ENCODE measurements around the gene STYK1. TPM values are rescaled to one million over a fixed set of nuclear protein-coding genes. Genes with fewer than 3 reads are reported as not detected.

Gene STYK1
- total and polyA plus RNA-seq, 10 of the 15 experiments (the other 5 are each of a cell fraction or from before 2014, with no cell fraction given), result 0.62 to 1.2 (median 0.82) TPM; not detected in 1

DNA sequence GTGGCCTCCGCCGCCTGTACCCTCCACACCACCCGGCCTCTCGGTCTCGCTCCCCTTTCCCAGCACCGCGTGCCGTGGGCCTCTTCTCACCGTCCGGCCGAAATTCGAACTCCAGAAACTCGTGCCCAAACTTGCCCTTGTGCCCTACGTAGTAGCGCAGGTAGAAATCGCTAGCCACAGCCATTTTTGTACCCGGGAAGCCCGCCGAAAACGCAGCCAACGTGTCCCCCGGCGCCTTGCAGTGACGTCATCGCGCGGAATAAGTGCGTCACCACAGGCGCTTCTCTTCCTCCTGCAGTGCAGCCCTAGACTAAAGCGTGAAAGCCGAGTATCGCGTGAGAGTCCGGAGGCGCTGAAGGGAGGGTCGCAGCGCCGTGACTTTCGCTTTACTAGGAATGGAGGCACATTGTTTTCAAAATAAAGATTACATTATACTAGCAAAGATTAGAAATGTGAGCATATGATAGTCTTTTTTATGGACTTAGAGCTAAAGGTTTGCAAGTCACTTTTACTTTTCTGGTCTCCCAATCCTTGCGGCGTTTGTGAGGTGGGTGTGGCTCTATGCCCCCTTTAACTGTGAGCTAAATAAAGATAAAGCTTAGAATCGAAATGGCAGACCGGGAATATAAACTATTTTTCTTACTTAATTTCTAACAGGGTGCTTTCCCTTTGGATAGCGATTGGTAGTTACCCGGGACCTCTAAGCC lies 60.4 kb downstream of the STYK1 start, which contains the start of gene MAGOHB (continued):
- TF ChIP-seq STAT3 (IDR thresholded peaks at IDR 0.05; ENCODE audit: low read depth, low read length) (0 out of 2 replicates have a peak, but pooled peaks have one; percentile 18), POLR2AphosphoS2 (IDR thresholded peaks at IDR 0.05; ENCODE audit: low read depth, low read length) (peak; percentile 58; the same call in 1 of the 2 replicates), CEBPB (IDR thresholded peaks at IDR 0.05; ENCODE audit: borderline replicate concordance in 1 of 2, low read depth in 2 of 2, low read length in 2 of 2) (0 out of 4 replicates have a peak, but pooled peaks of 1 of the 2 experiments have one; percentile 20), HDAC2 (IDR thresholded peaks at IDR 0.05) (no peak), TARDBP (IDR thresholded peaks at IDR 0.05; ENCODE audit: borderline replicate concordance) (peak; percentile 51; the same call in 1 of the 2 replicates), SREBF2 (IDR thresholded peaks at IDR 0.05; ENCODE audit: low read length) (no peak), IKZF1 (conservative IDR thresholded peaks at IDR 0.05) (peak; percentile 80), GATAD2B (conservative IDR thresholded peaks at IDR 0.05; ENCODE audit: low read depth) (peak; percentile 68), KAT2A (conservative IDR thresholded peaks at IDR 0.05; ENCODE audit: control insufficient read depth, low read depth, low read length) (no peak), RUNX3 (IDR thresholded peaks at IDR 0.05; ENCODE audit: low read length) (peak; percentile 60; the same call in 1 of the 2 replicates), CHD2 (IDR thresholded peaks at IDR 0.05; ENCODE audit: borderline replicate concordance, low read depth, low read length) (peak; percentile 98), MYC (IDR thresholded peaks at IDR 0.05; ENCODE audit: insufficient read depth, insufficient read length, insufficient replicate concordance, low read length, severe bottlenecking) (peak; percentile 43)
- TF ChIP-seq, protein P1, sequence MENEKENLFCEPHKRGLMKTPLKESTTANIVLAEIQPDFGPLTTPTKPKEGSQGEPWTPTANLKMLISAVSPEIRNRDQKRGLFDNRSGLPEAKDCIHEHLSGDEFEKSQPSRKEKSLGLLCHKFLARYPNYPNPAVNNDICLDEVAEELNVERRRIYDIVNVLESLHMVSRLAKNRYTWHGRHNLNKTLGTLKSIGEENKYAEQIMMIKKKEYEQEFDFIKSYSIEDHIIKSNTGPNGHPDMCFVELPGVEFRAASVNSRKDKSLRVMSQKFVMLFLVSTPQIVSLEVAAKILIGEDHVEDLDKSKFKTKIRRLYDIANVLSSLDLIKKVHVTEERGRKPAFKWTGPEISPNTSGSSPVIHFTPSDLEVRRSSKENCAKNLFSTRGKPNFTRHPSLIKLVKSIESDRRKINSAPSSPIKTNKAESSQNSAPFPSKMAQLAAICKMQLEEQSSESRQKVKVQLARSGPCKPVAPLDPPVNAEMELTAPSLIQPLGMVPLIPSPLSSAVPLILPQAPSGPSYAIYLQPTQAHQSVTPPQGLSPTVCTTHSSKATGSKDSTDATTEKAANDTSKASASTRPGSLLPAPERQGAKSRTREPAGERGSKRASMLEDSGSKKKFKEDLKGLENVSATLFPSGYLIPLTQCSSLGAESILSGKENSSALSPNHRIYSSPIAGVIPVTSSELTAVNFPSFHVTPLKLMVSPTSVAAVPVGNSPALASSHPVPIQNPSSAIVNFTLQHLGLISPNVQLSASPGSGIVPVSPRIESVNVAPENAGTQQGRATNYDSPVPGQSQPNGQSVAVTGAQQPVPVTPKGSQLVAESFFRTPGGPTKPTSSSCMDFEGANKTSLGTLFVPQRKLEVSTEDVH (IDR thresholded peaks at IDR 0.05; ENCODE audit: low read depth, partially characterized antibody), result peak; percentile 96
- TF ChIP-seq, protein P2, sequence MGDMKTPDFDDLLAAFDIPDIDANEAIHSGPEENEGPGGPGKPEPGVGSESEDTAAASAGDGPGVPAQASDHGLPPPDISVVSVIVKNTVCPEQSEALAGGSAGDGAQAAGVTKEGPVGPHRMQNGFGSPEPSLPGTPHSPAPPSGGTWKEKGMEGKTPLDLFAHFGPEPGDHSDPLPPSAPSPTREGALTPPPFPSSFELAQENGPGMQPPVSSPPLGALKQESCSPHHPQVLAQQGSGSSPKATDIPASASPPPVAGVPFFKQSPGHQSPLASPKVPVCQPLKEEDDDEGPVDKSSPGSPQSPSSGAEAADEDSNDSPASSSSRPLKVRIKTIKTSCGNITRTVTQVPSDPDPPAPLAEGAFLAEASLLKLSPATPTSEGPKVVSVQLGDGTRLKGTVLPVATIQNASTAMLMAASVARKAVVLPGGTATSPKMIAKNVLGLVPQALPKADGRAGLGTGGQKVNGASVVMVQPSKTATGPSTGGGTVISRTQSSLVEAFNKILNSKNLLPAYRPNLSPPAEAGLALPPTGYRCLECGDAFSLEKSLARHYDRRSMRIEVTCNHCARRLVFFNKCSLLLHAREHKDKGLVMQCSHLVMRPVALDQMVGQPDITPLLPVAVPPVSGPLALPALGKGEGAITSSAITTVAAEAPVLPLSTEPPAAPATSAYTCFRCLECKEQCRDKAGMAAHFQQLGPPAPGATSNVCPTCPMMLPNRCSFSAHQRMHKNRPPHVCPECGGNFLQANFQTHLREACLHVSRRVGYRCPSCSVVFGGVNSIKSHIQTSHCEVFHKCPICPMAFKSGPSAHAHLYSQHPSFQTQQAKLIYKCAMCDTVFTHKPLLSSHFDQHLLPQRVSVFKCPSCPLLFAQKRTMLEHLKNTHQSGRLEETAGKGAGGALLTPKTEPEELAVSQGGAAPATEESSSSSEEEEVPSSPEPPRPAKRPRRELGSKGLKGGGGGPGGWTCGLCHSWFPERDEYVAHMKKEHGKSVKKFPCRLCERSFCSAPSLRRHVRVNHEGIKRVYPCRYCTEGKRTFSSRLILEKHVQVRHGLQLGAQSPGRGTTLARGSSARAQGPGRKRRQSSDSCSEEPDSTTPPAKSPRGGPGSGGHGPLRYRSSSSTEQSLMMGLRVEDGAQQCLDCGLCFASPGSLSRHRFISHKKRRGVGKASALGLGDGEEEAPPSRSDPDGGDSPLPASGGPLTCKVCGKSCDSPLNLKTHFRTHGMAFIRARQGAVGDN (IDR thresholded peaks at IDR 0.05), result peak; percentile 69; the same call in 1 of the 2 replicates
- TF ChIP-seq, protein P3, sequence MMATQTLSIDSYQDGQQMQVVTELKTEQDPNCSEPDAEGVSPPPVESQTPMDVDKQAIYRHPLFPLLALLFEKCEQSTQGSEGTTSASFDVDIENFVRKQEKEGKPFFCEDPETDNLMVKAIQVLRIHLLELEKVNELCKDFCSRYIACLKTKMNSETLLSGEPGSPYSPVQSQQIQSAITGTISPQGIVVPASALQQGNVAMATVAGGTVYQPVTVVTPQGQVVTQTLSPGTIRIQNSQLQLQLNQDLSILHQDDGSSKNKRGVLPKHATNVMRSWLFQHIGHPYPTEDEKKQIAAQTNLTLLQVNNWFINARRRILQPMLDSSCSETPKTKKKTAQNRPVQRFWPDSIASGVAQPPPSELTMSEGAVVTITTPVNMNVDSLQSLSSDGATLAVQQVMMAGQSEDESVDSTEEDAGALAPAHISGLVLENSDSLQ (IDR thresholded peaks at IDR 0.05), result no peak; the same call in 1 of the 2 replicates
- TF ChIP-seq, protein P4, sequence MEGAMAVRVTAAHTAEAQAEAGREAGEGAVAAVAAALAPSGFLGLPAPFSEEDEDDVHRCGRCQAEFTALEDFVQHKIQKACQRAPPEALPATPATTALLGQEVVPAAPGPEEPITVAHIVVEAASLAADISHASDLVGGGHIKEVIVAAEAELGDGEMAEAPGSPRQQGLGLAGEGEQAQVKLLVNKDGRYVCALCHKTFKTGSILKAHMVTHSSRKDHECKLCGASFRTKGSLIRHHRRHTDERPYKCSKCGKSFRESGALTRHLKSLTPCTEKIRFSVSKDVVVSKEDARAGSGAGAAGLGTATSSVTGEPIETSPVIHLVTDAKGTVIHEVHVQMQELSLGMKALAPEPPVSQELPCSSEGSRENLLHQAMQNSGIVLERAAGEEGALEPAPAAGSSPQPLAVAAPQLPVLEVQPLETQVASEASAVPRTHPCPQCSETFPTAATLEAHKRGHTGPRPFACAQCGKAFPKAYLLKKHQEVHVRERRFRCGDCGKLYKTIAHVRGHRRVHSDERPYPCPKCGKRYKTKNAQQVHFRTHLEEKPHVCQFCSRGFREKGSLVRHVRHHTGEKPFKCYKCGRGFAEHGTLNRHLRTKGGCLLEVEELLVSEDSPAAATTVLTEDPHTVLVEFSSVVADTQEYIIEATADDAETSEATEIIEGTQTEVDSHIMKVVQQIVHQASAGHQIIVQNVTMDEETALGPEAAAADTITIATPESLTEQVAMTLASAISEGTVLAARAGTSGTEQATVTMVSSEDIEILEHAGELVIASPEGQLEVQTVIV (IDR thresholded peaks at IDR 0.05; ENCODE audit: borderline replicate concordance, partially characterized antibody), result peak; percentile 44
- TF ChIP-seq, protein P5, sequence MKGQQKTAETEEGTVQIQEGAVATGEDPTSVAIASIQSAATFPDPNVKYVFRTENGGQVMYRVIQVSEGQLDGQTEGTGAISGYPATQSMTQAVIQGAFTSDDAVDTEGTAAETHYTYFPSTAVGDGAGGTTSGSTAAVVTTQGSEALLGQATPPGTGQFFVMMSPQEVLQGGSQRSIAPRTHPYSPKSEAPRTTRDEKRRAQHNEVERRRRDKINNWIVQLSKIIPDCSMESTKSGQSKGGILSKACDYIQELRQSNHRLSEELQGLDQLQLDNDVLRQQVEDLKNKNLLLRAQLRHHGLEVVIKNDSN (IDR thresholded peaks at IDR 0.05; ENCODE audit: borderline replicate concordance, extremely low read length, insufficient read depth, low read depth, low read length), result no peak

All from GM12878 (cell line).